GM18909 (cell line): ENCODE data around the gene SPATS2.
"Not testable (repeated sequence)": the region's sequence is repeated elsewhere in the genome, so short reads cannot be mapped to it uniquely, and the experiment has no call there.

Source experiments
- ATAC-seq: cut with Tn5 transposase; IDR thresholded peaks from one replicate; pipeline ENCODE4 v1.9.1; 2021; ENCODE audit warnings: mild to moderate bottlenecking; ENCODE audit not compliant: unreplicated experiment, poor library complexity

The SPATS2 gene

DNA sequence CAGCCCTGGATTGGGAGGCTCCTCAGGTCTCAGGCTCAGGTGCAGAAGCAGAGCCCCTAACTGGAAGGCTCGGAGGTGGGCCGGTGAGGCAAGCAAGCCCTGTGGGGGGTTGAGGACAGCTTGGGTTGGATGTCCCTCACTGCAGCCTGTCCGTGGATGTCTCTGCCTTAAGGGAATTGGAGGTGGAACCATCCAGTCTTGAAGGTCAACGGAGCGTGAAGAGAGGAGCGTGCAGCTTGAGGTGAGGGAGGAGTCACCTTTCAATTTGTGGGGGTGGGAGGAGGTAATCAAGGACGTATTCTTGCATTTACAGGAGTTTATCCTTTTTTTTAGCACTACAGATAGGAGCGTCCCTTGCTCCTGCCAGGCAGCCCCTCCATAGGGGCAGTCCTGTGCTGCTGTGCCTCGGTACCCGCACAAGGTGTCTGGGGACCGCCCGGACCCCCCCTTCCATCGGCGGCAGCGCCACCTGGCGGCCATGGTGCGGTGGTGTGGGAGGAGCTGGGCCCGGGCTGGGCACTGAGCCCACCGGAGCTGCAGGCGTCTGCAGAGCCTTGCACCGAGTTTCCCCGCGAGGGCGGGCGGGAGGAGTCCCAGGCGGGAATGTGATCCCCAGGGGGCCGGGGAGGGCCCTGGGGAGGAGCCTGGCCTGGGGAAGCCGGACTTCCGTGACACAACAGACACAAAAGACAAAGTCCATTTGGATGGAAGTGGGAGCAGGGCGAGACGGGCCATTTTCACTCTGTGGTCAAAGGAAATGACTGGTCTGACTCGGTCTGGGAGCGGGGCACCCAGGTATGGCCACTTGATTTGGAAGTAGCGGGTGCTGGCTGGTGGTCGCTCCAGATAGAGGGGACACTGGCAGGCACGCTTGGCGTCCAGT lies 19.7 kb upstream of the SPATS2 start:
- peak; percentile 42 for ATAC-seq

DNA sequence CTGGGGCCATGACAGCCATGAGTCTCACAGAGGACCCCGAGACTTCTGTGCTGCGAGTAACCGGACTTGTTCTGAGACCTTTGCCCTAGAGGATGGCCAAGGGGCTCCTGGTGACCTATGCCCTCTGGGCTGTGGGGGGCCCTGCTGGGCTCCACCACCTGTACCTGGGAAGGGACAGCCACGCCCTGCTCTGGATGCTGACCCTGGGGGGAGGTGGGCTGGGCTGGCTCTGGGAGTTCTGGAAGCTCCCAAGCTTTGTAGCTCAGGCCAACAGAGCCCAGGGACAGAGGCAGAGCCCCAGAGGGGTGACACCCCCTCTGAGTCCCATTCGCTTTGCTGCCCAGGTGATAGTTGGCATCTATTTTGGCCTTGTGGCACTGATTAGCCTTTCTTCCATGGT lies 18.5 kb upstream of the SPATS2 start:
- no peak for ATAC-seq

DNA sequence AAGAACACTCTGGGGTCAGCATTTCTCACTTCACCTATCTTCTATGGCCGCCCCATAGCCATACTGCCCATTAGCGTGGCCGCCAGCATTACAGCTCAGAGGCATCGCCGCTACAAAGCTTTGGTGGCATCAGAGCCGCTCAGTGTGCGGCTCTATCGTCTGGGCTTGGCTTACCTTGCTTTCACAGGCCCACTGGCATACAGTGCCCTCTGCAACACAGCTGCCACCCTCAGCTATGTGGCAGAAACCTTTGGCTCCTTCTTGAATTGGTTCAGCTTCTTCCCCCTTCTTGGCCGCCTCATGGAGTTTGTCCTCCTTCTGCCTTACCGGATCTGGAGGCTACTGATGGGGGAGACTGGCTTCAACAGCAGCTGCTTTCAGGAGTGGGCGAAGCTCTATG lies 18.0 kb upstream of the SPATS2 start:
- ATAC-seq = no peak

DNA sequence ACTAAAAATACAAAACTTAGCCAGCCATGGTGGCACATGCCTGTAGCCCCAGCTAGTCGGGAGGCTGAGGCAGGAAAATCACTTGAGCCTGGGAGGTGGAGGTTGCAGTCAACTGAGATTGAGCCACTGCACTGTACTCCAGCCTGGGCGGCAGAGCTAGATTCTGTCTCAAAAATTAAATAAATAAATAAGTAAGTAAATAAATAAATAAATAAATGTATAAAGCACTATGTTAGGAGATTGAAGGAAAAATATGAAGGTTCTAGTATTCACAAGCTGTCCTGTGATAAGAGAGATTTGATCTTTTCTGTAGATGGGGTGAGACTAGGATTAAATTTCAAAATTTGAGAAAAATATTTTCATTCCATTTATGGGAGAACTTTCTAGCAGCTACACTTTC lies 14.9 kb upstream of the SPATS2 start:
- no peak for ATAC-seq

DNA sequence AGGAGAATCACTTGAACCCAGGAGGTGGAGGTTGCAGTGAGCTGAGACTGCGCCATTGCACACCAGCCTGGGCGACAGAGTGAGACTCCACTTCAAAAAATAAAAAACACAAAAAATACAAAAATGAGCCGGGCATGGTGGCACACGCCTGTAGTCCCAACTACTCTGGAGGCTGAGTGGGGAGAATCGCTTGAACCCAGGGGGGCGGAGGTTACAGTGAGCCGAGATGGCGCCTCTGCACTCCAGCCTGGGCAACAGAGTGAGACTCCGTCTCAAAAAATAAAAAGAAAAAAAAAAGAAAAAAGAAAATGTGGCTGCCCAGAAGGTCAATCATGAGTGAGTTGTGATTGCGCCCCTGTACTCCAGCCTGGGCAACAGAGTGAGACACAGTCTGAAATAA lies 11.3 kb upstream of the SPATS2 start:
- no peak for ATAC-seq

DNA sequence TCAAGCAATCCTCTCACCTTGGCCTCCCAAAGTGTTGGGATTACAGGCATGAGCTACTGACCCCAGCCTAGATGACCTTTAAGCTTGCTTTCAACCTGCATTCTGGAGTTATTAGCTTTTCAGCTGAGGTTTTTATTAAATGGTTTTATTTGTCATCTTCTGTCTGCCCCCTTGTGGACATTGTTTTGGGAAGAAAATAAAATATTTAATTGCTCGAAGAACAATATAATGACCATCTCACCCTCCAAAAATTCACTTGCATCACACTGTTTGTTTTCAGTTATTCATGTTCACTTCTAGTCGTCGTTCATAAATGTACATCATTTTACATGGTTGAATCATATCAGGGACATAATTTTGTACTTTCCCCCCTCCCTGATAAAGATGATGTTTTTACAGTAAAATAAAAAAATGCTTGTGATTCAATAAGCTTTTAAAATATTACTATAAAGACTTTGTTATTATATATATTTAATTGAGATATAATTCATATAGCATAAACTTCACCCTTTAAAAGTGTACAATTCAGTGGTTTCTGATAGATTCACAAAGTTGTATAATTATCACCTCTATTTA lies 10.1 kb upstream of the SPATS2 start:
- no peak for ATAC-seq

DNA sequence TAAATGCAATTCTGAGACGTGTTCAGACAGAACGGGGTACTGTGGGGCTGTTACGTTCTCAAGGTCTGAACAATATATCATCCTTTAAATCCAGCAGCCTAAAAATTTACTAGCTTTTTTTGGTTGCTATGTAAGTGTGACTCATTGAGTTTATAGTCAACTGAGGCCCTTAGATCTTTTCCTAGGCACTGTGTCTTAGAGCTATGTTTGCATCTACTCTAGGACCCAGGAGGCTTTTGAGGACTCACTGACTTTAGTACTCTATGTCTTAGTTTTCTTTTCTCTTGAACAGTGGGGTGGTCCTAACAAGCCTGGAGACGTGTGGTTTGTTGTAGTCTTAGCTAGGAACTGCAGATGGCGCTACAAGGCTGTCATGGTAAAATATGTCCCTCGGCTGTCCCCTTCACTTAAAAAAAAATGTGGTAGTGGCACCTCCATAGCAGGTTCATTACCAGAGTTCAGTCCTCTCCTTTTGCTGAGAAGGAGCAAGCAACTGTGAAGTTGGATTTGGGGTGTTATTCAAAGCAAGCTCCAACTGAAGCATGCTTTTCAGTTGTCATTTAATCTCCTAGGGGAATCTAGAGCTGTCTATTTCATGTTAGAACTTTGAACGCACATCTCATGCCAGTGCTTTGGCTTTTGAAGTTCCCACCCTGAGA lies 8.7 kb upstream of the SPATS2 start:
- peak; percentile 50 for ATAC-seq

DNA sequence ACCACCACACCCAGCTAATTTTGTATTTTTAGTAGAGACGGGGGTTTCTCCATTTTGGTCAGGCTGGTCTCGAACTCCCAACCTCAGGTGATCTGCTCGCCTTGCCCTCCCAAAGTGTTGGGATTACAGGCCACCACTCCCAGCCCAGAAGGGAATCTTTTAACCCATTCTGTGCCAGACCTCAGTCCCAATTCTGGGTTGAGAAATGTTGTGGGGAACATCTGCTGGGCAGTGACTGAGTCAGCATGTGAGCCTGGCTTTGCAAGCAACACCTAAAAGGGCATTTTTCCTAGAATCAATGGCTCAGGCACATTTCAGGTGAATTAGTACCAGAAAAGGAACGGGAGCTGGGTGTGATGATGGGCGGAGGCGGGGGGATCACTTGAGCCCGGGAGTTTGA lies 7.6 kb upstream of the SPATS2 start:
- ATAC-seq = no peak

DNA sequence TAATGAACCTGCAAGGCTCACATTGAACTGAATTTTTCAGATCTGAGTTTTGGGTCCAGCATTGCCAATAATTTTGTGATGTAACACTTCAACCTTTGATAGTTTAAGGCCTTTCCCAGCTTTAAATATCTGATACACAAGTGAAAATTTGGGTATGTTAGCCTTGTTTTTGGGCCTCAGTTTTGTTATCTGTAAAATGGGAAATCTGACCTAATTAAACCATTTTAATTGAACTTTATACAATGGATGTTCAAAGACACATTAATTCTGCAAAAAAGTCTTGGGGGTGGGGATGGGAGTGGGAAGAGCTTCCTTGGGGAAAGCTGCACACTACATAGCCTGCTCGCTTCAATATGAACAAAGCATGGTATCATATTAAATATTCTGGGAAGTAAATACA lies 5.2 kb upstream of the SPATS2 start:
- no peak for ATAC-seq

DNA sequence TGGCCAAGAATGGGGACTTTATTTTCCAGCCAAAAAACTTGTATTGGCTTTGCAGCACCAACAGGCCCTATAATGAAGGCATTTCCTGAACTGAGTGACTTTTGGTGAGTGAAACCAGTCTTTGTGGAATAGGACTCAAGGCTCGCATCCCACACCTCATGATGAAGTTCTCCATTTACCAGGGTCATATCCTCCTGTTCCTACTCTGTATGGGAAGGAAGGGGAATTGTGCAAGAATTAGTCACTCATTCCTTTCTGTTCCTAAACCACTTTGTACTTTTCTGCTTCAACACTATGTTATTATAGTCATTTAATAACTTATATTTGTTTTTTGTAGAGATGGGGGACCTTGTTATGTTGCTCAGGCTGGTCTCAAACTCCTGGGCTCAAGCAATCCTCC lies 2.3 kb upstream of the SPATS2 start:
- ATAC-seq = no peak

DNA sequence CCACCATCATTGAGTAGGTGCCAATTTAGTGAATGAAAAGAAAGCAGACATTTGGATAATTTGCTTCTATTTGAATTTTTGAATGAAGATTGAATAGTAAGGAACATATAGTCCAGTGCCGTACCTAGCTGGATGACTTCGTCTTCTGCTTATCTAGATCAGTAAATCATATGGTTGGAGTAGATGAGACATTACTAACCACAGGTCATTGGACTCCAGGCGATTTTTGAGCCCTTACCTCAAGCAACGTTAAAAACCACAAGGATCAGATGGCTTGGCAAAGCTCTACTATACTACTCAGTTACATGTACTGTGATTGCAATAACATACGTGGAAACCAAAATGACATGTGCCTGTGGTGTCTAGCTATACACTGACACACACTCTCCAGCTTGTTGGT lies 1.7 kb upstream of the SPATS2 start:
- ATAC-seq = no peak

DNA sequence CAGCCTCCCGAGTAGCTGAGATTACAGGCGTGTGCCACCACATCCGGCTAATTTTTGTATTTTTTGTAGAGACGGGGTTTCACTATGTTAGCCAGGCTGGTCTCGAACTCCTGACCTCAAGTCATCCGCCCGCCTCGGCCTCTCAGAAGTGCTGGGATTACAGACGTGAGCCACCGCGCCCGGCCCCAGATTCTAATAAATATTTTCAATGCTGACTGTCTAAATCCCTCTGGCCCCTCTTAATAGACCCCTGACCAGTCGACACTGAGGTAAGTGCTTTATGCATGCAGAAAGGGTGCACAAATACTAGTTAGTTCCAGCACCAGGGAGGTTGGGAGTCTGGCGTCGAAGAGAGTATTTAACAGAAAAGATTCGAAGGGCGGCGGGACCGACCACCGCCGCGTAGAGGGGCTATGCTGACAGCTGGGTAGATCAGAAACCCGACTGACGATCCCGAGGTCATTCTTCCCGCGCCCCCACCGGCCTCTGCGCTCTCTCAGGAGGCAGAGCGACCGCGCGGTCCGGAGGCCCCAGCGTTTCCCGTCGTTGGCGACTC lies 1.1 kb upstream of the SPATS2 start:
- peak; percentile 3 for ATAC-seq

DNA sequence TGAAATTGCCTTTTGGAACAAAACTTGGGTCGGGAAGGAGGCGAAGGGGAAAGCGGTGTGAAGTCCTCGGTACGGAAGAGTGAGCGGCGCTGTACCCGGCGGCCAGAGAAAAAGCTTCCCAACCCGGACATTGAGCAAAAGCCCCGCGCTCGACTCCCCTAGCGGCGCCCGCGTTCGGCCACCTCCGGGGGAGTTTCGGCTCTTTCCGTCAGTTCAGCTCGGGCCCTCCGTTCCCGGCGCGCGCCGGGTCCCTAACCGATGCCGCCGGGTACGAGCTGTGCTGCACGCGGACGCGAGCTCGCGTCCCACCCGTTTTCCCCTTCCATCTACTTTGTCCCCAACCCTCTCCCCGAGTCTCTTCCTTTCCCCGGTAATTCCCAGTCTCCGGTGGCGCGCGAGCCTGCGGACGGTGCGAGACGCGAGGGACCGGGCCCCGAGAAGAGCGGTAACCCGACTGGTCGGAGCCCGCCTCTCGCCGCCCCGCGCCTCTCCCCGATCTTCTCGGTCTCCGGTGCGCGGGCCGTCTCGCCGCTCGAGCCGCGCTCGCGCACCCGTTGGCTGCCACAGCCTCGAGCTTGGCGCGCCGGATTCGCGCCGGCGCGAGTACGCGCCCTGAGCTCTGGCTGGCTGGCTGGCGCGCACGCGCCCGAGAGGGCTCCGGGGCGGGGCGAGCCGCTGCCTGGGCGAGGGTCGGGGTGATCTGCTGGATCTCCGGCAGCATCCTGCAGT lies 446 bp upstream of the SPATS2 start:
- peak; percentile 69 for ATAC-seq

DNA sequence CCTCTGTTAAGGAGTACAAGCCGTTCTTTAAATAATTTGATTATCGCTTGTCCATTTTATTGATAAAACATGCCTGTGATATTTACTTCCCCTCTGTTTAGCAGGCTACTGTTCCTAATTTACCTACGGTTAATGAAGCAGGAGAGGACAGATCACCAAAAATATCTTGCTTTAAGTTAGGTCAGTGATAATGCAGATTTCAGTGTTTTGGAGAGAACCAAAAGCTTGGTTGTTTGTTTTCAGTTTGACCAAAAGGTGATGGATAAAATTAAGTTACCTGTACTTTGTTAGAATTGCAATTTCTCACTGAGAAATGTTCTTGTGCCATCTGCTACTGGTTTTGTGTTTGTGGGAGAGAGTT lies 958 bp downstream of the SPATS2 start:
- ATAC-seq = no peak

DNA sequence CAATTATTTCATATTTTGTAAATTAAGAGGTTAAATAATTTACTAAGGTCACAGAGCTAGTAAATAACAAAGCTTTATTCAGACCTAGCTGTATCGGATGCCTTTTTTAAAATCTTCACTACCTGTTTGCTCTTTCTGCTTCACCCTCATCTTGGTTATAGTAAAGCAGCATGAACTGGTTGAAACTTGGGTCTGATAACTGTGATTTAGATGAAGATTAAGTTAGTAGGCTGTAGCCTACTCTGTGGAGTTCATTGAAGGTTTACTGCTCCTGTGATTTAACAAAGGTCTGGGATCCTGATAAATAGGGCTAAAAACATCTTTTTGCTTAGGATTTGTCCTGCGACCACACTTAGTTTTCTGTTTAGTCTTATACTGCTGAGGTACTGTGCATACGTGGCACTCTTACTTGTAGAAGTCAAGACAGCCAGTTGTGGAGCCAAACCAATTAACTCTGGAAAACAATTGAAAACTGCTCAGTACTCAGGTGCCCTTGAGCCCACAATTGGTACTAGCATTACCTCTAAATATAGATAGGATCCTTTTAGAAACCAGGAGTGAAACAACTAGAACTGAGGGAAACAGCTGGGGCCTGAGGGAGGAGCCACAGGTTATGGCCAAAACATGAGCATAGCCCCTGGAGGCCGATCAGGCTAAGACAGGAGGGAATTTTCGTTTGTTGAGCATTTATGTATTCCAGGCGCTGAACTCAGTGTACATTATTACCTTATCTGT lies 2.3 kb downstream of the SPATS2 start:
- peak; percentile 53 for ATAC-seq

DNA sequence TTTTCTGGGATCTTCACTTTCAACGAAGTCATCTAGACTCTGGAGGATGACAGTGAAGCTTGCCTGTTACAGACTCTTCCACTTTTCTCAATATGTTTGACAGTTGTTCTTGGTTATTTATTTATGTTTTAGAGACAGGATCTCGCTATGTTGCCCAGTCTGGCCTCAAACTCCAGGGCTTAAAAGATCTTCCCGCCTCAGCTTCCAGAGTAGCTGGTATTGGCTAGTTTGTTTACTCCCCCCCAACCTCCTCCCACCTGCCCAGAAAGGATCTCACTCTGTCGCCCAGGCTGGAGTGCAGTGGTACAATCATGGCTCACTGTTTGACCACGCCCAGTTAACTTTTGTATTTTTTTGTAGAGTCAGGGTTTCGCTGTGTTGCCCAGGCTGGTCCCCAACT lies 3.3 kb downstream of the SPATS2 start:
- no peak for ATAC-seq

DNA sequence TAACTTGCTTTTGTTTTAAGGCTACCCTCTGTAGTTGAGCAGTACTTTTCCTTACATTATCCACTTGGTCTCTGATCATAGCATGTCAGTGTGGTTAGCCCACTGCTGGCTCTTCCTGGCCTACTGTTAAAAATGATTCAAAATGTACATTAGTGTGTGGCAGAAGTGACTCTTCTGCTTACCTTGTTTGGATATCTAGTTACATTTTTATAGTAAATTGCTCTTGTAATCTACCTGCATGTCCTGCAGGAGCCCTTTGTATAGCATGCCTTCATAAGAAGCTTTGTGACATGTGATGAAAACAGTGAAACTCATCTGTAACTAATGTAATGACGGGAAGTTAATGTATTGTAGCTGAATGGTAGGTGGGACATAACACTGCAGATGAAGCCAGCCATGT lies 8.1 kb downstream of the SPATS2 start:
- ATAC-seq = peak; percentile 59

DNA sequence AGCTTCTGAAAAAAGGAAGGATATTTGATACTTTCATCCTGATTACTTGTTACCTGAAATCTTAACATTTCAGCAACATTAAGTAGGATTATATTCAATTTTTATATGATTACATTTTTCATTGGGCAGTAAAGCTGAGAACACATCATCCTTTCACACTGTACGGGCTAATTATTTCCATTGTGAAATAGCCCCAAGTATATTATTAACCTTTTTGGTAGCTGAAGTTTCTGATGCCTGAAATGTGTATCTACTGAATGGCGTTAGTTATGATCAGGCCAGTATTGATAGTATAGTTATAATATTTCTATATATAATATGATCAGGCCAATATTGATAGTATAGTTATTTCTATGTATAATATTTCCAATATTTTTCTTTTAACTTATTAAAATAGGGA lies 10.1 kb downstream of the SPATS2 start:
- ATAC-seq = no peak

DNA sequence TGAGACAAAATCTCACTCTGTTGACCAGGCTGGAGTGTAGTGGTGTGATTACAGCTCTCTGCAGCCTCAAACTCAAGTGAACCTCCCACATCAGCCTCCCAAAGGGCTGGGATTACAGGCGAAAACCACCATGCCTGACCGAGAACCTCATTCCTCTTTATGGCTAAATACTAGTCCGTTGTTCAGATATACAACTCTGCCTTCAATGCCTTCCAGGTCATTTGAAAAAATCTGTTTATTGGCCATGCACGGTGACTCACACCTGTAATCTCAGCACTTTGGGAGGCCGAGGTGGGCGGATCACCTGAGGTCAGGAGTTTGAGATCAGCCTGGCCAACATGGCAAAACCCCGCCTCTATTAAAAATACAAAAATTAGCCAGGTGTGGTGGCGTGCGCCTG lies 12.9 kb downstream of the SPATS2 start:
- not testable (repeated sequence) for ATAC-seq
